ENCODE data around the gene MGLL. TPM values are rescaled to one million over a fixed set of nuclear protein-coding genes. Genes with fewer than 3 reads are reported as not detected.

MGLL gene
- polyA plus RNA-seq, 1 donor from 2014 or later = 8.6 TPM

- peaks cover 0 to 2% (median 0%) of the 10 kb centered on the region in 3 donors for H3K4me1 Mint-ChIP-seq
- H3K27me3 Mint-ChIP-seq = no peaks in the 10 kb centered on the region
- peaks cover 3% of the 10 kb centered on the region for H3K36me3 Mint-ChIP-seq
- H3K9me3 Mint-ChIP-seq = no peaks in the 10 kb centered on the region
- H3K4me3 Mint-ChIP-seq = peak overlapping the region in 1 of 4 donors; percentile 23
- H3K27ac Mint-ChIP-seq = no peak overlapping the region
Observed at GRCh38 chr3:127784865-127785710, 37.2 kb downstream of the MGLL start.

DNA sequence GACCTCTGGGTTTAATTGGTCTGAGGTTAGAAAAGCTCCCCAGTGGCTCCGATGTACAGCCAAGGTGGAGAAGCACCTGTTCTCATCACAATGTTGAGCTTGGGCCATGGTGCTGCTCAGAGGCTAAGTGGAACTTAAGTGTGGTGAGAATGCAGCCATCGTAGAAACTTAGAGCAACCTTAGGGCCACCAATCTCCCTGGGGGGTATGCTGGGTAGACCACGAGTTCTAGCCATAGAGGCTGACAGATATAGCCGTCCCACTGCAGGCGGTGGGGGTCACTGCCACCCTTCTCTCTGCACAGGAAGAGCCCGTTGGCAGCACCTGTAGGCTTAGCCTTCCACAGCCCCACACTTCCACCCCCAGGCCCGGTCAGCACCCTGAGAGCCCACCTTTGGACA lies 38.0 kb downstream of the MGLL start:
- Mint-ChIP-seq H3K4me3 (peak overlapping the region in 1 of 4 donors; percentile 8), H3K27me3 (no peaks in the 10 kb centered on the region), H3K4me1 (no peaks in the 10 kb centered on the region), H3K36me3 (peaks cover 3% of the 10 kb centered on the region), H3K27ac (no peak overlapping the region), H3K9me3 (no peaks in the 10 kb centered on the region)

DNA sequence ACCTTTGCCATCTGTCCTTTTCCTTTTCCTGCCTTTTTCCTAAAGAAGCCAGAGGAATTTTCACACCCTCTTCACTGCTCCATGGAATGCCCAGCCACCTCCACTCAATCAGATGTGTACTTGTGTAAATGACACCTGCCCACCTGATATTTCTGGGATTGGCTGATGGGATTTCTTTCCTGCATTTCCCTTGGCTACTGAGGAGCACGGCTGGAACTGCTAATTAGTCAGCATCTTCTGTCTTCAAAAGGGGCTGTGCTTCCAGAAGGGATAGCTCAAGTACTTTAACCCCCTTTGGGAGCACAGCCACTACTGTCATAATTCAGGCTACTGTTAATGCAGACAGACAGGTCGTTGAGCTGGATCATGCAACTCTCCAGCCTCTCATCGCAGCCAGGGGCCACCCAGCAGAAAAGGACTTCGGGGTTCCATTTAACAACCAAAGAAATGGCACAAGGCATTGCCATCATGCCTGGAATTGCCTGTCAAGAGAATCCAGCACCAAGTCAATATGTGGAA lies 38.6 kb downstream of the MGLL start:
- Mint-ChIP-seq H3K9me3 (no peaks in the 10 kb centered on the region), H3K36me3 (peaks cover 3% of the 10 kb centered on the region), H3K4me3 (no peak overlapping the region), H3K27ac (no peak overlapping the region), H3K27me3 (no peaks in the 10 kb centered on the region), H3K4me1 (no peaks in the 10 kb centered on the region)

GRCh38 chr3:127783166-127783565 lies 39.1 kb downstream of the MGLL start:
- H3K9me3 Mint-ChIP-seq = no peaks in the 10 kb centered on the region

GRCh38 chr3:127781411-127782001 lies 40.8 kb downstream of the MGLL start:
- Mint-ChIP-seq H3K27me3 (no peaks in the 10 kb centered on the region), H3K9me3 (peaks cover 0 to 5% (median 3%) of the 10 kb centered on the region in 3 donors), H3K36me3 (peaks cover 5% of the 10 kb centered on the region), H3K4me1 (peaks cover 0 to 5% (median 0%) of the 10 kb centered on the region in 3 donors), H3K4me3 (no peak overlapping the region), H3K27ac (no peak overlapping the region)

More at GRCh38 chr3:127783166-127783565, 39.1 kb downstream of the MGLL start:
- H3K4me1 Mint-ChIP-seq = no peaks in the 10 kb centered on the region
- no peak overlapping the region for H3K27ac Mint-ChIP-seq
- no peaks in the 10 kb centered on the region for H3K27me3 Mint-ChIP-seq
- H3K36me3 Mint-ChIP-seq = peaks cover 3% of the 10 kb centered on the region
- no peak overlapping the region for H3K4me3 Mint-ChIP-seq

DNA sequence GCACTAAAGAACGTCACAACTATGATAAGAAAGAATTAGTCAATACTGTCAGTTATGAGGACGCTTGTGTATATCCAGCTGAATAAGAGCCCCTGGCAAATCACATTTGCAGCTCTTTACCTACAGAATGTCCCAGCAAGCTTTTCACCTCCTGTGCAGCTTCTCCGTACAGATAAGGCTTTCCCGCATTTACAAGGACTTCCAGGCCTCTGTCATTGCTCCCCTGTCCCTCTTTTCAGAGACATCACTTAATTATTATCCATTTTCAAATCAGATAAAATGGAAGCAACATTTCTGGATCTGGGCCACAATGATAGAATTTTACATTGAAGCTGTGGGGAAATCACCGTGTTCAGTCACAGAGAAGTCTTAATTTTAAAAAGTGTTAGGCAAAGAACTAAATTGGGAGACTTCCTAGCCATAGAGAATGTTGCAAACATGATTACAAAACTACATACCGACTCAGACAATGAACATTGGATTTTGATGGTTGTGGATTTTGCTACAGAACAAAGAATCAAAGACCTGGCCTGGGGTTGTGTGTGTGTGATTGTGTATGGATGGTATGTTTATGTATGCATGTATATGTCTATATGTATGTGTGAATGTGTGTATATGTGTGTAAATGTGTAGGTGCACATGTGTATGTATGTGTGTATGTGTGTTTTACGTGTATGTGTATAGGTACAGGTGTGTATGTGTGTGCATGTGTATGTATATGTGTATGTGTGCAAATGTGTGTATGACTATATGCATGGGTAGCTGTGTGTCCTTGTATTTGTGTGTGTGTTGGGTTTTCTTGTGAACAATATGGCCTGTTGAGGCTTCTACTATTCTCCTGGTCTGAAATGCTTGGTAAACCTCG lies 41.5 kb downstream of the MGLL start:
- no peak overlapping the region for H3K4me3 Mint-ChIP-seq
- no peak overlapping the region for H3K27ac Mint-ChIP-seq
- no peaks in the 10 kb centered on the region for H3K27me3 Mint-ChIP-seq
- peaks cover 0 to 5% (median 3%) of the 10 kb centered on the region in 3 donors for H3K9me3 Mint-ChIP-seq
- peaks cover 5% of the 10 kb centered on the region for H3K36me3 Mint-ChIP-seq
- peaks cover 0 to 5% (median 3%) of the 10 kb centered on the region in 3 donors for H3K4me1 Mint-ChIP-seq

- H3K9me3 Mint-ChIP-seq = peaks cover 0 to 5% (median 3%) of the 10 kb centered on the region in 3 donors
- peaks cover 8 to 11% (median 9%) of the 10 kb centered on the region in 3 donors for H3K4me1 Mint-ChIP-seq
- peaks cover 5% of the 10 kb centered on the region for H3K36me3 Mint-ChIP-seq
- no peak overlapping the region for H3K27ac Mint-ChIP-seq
- H3K4me3 Mint-ChIP-seq = no peak overlapping the region
- H3K27me3 Mint-ChIP-seq = no peaks in the 10 kb centered on the region
Observed at GRCh38 chr3:127779747-127780146, 42.6 kb downstream of the MGLL start.

DNA sequence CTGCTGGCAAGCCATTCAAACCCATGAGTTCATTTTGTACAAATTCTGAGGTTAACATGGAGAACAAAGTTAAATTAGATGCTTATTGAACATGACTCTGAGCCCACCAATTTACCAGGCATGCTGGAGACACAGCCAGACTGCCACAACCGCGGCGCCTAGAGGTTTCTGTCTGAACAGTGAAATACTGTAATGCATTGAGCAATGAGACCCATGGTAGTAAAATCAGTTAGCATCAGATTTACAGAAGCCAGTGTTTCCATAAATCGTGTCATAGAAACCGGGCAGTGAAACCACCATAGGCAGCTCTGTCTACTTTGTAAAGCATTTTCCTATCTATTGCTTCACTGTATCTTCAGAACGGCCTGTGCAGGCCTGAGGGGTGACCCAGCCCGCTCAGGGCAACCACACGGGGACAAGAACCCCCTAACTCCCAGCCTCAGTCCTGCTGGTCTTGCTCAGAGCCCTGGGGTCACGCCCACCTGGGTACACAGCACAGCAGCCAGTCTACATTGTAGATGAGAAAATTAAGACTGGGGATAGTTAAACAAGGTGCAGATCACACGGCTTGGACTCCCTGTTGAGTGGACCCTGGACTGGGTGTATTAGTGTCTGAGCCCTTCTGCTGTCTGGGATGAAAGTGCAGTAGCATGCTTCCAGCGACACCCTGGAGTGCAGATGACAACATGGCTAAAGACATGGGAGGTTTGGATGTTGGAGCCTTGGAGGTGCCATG lies 44.2 kb downstream of the MGLL start:
- H3K4me1 Mint-ChIP-seq = peaks cover 9 to 11% (median 11%) of the 10 kb centered on the region in 3 donors

DNA sequence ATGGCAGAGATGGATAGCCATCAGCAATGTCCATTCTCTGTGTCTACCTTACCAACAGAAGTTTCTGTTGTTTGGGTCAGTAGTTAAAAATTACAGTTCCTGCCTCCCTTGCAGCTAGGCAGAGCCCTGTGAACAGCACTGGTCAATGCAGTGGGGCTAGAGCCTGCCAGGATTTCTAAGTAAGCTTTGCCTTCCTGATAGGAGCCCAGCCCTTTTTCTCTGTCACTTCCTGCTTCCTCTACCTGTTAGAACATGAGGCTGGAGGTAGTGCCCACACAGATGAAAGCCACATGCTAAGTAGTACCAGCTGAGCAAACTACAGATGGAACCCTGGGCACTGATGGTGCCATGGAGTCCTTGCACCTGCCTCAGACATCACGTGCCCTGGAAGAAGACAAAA lies 45.0 kb downstream of the MGLL start:
- Mint-ChIP-seq H3K4me3 (no peak overlapping the region), H3K27ac (no peak overlapping the region)

More for the DNA sequence above, 44.2 kb downstream of the MGLL start:
- peaks cover 0 to 5% (median 3%) of the 10 kb centered on the region in 3 donors for H3K9me3 Mint-ChIP-seq
- no peaks in the 10 kb centered on the region for H3K27me3 Mint-ChIP-seq
- peaks cover 3% of the 10 kb centered on the region for H3K36me3 Mint-ChIP-seq
- H3K27ac Mint-ChIP-seq = no peak overlapping the region
- no peak overlapping the region for H3K4me3 Mint-ChIP-seq

GRCh38 chr3:127776347-127776746 lies 46.0 kb downstream of the MGLL start:
- peak overlapping the region in 1 of 4 donors; percentile 14 for H3K4me3 Mint-ChIP-seq
- H3K4me1 Mint-ChIP-seq = peaks cover 9 to 11% (median 11%) of the 10 kb centered on the region in 3 donors
- peaks cover 0 to 5% (median 3%) of the 10 kb centered on the region in 3 donors for H3K9me3 Mint-ChIP-seq
- H3K36me3 Mint-ChIP-seq = peaks cover 3% of the 10 kb centered on the region
- H3K27me3 Mint-ChIP-seq = no peaks in the 10 kb centered on the region
- peak overlapping the region in 1 of 3 donors; percentile 24 for H3K27ac Mint-ChIP-seq

More for the DNA sequence above, 45.0 kb downstream of the MGLL start:
- peaks cover 0 to 5% (median 3%) of the 10 kb centered on the region in 3 donors for H3K9me3 Mint-ChIP-seq
- H3K36me3 Mint-ChIP-seq = peaks cover 3% of the 10 kb centered on the region
- no peaks in the 10 kb centered on the region for H3K27me3 Mint-ChIP-seq
- H3K4me1 Mint-ChIP-seq = peaks cover 9 to 11% (median 11%) of the 10 kb centered on the region in 3 donors

- H3K4me3 Mint-ChIP-seq = peak overlapping the region in 1 of 4 donors; percentile 82
- H3K27ac Mint-ChIP-seq = no peak overlapping the region
- H3K27me3 Mint-ChIP-seq = no peaks in the 10 kb centered on the region
- H3K9me3 Mint-ChIP-seq = peaks cover 0 to 5% (median 3%) of the 10 kb centered on the region in 3 donors
- H3K36me3 Mint-ChIP-seq = peaks cover 3% of the 10 kb centered on the region
- H3K4me1 Mint-ChIP-seq = peaks cover 9 to 11% (median 11%) of the 10 kb centered on the region in 3 donors
Observed at GRCh38 chr3:127775398-127776109, 46.8 kb downstream of the MGLL start.

- Mint-ChIP-seq H3K27me3 (no peaks in the 10 kb centered on the region), H3K4me3 (peak overlapping the region in 1 of 4 donors; percentile 24), H3K4me1 (peaks cover 9 to 11% (median 11%) of the 10 kb centered on the region in 3 donors), H3K27ac (no peak overlapping the region), H3K9me3 (peaks cover 0 to 5% (median 3%) of the 10 kb centered on the region in 3 donors), H3K36me3 (peaks cover 3% of the 10 kb centered on the region)
Observed at GRCh38 chr3:127774647-127775046, 47.7 kb downstream of the MGLL start.

GRCh38 chr3:127773752-127774395 lies 48.4 kb downstream of the MGLL start:
- peaks cover 3% of the 10 kb centered on the region for H3K36me3 Mint-ChIP-seq
- H3K27ac Mint-ChIP-seq = no peak overlapping the region
- peaks cover 0 to 5% (median 3%) of the 10 kb centered on the region in 3 donors for H3K9me3 Mint-ChIP-seq
- H3K4me1 Mint-ChIP-seq = peaks cover 9 to 11% (median 11%) of the 10 kb centered on the region in 3 donors
- H3K4me3 Mint-ChIP-seq = no peak overlapping the region
- H3K27me3 Mint-ChIP-seq = no peaks in the 10 kb centered on the region
